Stimulated activated CD8-positive, alpha-beta memory T cell treated with anti-CD3 and anti-CD28 coated beads, Interleukin-15, amount 100 ng/mL, for 24 hours (primary cell): ENCODE data around the gene GNPTG.
A peak's percentile ranks its signal among the peaks of the same experiment; 100 is the strongest.

ENCODE experiments used
- DNase-seq: peaks from one replicate; pipeline ENCODE4 v3.0.0-alpha.2; 2020; ENCODE audit warnings: low read depth

GNPTG gene

DNA sequence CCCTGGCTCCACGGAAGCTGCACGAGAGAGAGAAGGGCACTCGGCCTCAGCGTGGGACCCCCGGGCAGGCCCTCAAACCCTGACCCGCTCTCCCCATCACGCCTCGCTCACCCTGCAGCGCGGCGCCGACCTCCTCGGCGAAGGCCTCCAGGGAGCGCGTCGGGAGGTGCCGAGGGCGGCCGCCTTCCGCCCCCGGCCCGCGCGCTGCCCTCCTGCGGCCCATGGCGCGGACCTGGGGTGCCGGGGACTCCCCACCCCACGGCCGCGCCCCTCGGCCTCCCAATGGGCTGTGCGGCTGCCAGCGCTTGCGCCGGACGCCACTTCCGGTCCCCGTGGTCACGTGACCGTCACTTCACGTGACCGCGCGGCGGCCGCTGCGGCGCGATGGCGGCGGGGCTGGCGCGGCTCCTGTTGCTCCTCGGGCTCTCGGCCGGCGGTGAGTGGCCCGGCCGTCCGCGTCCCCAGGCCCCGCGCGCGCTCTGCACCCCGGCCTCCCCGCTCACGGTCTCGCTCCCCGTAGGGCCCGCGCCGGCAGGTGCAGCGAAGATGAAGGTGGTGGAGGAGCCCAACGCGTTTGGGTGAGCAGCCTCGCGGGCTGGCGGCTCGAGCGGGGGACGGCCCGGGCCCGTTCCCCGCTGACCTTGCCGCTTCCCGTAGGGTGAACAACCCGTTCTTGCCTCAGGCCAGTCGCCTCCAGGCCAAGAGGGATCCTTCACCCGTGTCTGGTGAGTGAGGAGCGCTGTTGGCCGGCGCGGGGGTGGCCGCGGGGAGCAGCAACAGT, at the start of gene GNPTG, which contains the start of gene TSR3:
GNPTG (plus strand) TSS at position 350 of the 781 bp plus-strand sequence; CDS start at position 385, 35 bp downstream.
TSR3 (minus strand) TSS at position 297 of the 781 bp plus-strand sequence; CDS start at position 223, 74 bp downstream.
- DNase-seq = peak; percentile 87

DNA sequence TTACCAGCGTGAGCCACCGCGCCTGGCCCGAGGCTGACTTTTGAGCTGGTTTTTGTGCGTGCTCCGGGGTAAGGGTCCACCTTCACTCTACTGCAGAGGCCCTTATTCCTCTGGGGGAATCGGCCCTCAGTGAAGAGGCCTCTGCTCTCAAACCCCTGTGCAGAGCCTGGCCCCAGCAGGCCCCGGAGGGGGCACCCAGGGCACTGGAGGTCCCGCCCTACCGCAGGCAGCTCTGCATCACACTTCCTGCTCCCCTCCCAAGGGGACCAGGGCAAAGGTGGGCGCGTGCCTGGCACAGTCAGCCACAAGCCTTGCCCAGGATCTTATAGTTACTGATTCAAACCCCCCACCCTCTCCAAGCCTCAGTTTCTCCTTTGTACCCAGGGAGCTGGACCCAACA, 45.9 kb upstream of the GNPTG start:
- DNase-seq = no peak

DNA sequence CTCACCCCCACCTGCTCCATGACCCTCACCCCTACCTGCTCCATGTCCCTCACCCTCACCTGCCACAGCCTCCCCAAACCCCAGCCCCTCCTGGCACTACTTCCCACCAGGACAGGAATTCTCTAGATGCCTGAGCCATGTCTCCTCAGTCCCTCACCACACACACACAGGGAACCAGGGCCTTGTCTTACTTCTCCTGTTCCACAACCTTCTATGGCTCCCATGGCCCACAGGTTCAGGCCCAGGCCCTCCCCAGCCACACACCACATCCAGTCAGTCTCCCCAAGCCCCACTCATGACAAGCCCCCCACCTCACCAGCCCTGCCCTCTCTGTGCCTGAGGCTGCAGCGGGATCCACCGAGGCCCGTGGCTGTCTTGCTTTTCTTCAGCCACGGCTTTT, 45.4 kb upstream of the GNPTG start:
- no peak for DNase-seq

DNA sequence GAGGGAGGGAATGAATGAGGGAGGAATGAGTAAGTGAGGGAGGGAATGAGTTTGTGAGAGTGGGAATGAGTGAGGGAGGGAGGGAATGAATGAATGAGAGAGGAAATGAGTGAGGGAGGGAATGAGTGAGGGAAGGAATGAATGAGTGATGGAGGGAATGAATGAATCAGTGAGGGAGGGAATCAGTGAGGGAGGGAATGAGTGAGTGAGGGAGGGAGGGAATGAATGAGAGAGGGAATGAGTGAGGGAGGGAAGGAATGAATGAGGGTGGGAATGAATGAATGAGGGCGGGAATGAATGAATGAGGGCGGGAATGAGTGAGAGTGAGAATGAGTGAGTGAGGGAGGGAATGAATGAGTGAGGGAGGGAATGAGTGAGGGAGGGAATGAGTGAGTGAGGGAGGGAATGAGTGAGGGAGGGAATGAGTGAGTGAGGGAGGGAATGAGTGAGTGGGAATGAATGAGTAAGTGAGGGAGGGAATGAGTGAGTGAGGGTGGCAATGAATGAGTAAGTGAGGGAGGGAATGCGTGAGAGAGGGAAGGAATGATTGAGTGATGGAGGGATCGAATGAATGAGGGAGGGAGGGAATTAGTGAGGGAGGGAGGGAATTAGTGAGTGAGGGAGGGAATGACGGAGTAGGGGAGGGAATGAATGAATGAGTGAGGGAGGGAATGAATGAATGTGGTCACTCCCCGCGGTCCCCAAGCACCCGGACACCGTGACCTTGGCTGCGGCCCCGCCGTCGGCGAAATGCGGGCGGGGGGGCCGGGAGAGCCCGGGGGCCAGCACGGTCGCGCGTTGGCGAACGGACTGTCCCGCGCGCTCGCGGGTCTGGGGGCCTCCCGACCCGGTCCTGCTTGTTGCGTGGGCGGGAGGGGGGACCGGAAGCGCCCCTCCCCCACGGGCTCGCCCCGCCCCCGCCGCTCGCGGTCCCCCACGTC, 43.4 kb upstream of the GNPTG start:
- DNase-seq = no peak

DNA sequence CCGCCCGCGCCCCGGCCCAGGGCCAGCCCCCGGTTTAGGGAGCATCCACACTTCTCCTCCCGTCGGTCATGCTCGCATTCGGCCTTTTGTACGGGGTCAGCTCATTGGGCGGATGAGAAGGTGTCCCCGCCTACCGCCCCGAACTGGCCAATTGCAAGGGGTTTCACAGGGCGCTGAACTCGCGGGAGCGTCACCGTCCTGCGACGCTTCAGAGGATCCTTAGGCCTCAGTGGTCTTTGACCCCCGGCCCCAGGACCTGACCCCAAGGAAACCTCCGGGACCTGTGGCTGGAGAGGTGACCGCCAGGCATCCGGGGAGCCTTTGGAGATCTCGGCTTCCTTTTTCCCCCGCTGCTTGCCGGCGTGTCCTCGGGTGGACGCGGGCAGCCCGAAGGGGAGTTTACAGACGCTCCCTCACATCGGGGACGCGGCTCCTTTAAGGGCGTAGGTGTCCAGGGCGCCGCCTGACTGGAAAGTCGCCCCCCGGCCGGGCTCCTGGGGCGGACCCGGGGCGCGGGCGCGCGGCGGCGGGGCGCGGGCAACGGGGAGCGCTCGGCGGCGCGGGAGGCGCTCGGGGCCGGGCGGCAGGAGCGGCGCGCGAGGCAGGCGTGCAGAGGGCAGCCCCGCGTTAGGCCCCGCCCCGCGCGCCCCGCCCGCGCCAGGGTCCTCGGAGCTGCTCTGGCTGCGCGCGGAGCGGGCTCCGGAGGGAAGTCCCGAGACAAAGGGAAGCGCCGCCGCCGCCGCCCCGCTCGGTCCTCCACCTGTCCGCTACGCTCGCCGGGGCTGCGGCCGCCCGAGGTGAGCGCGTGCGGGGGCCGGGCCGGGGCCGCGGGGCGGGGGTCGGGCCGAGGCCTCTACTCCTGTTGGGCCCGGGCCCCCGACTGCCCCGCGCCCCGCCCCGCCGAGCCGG, 42.5 kb upstream of the GNPTG start, which contains the start of gene UBE2I:
UBE2I (plus strand) TSS at position 660 of the 909 bp plus-strand sequence. CDS start 4,395 bp downstream, outside the sequence.
- peak; percentile 90 for DNase-seq

DNA sequence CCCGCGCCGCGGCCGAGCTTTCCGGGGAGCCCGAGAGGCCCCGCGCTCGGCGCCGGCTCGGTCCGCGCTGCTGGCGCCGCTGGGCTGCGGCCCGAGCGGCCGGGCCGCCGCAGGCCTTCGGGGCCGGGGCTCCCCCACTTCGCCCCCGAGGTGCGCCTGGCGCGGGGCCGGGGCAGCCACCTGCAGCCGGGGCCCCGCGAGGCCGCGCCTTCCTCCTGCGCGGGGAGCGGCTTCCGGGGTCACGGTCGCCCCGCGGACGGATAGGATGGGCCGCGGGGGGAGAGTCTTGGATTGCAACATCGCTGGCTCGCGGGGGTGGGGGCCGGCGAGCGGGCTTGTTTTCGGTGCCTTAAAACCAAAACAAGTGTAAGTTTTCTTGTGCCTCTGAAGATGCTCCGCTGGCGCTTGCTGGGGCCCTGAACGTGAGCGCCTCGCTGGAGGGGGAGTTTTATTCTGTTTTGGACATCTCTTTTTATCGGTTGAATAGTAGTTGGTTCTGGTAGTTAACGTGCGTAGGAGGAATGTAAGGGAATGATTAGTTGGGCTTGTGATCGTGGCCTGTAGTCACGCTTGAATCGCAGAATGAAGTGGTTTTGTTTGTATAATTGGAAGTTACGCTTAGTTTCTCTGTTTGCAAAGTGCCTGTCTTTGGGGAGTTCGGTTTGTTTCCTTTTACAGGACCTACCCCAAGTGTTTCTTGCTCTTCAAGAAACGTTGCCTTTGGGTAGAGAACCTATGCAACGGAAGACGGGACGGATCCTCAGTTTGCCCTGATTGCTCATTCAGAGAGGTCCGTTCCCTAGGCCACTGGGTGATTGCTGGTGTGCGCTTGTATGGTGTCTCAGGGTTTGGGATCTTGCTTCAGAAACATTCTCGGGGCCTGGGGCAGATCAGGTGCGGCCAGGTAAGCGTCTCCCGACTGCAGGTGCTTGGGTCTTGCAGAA, 41.6 kb upstream of the GNPTG start:
- peak; percentile 30 for DNase-seq

DNA sequence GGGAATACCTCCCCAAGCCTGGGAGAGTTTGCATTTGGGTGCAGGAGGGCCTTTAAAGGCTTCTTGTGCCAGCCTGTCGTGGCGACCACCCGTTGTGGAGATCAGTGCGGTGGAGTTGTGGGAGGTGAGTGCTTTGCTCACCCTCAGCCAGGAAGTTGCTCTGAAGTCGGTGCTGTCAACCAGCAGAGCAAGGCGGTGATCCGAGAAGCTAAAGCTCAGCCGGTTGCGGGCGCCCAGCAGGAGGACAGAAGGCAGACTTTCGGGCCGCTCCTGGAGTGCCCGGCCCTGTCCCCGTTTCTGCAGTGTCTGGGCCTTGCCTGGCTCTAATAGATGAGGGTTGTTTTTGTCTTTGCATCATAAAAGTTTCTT, 40.9 kb upstream of the GNPTG start:
- DNase-seq = no peak

DNA sequence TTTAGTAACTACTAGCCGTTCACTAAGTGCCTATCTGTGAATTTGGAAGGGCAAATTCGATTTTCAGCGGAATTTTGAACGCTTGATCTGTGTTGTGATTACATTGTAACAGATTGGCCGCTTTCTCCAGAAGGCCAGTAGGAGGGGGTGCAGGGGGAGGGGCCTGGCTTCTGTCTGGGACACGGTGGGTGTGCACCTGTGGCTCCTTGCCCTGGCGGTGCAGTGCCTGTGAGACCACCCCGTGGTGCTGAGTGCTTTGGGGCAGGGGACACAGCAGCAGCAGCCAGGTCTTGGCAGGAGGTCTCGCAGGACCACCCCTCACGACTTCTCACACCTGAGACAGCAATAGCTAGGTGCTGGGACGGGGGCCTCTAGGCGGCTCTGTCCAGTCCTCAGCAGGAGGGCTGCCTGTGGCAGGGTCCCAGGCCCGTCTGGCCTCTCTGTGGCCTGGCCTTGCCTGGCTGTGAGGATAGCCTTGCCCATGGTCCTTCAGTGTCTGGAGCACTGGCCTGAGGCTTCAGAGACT, 40.5 kb upstream of the GNPTG start:
- DNase-seq = no peak

DNA sequence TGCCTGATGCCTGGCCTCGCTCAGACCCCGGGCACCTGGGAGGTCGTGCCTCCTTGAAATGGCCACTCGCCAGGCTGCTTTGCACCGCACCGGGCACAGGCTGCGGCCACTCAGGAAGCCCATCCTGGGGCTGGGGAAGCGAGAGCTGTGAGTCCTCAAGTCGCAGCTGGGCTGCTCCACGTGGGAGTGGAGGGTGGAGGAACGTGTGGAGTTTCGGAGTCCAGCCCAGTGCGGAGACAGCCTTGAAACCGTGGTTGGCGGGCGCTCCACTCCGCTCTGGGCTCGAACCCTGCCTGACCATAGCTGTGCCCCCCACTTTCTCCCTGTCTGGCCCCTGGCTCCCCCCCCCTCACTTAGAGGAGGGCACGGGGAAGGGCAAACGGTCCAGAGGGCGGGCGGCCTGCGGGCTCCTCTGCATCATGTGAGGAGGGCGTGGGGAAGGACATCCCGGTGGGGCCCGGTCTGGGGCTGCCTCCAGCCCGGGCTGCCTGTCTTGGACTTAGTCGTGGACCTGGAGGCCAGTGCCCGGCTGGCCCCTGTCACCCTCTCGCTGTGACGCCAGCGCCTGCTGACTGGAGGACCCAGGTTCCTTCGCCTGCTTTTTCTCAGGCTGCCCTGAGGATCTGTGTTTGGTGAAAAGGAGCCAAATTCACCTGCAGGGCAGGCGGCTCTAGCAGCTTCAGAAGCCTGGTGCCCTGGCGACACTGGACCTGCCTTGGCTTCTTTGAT, 39.8 kb upstream of the GNPTG start:
- no peak for DNase-seq

DNA sequence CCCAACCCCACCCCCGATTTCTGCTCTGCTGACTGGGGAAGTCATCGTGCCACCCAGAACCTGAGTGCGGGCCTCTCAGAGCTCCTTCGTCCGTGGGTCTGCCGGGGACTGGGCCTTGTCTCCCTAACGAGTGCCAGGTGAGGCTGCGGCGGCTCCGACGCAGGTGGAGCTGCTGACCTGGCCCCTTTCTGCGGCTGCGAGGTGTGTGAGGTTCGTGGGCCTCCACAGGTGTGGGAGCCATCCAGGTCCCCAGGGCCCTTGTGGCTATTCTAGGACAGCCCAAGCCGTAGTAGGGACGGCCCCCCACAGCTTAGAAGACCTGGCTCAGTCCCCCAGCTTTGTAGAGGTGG, 39.3 kb upstream of the GNPTG start:
- no peak for DNase-seq

DNA sequence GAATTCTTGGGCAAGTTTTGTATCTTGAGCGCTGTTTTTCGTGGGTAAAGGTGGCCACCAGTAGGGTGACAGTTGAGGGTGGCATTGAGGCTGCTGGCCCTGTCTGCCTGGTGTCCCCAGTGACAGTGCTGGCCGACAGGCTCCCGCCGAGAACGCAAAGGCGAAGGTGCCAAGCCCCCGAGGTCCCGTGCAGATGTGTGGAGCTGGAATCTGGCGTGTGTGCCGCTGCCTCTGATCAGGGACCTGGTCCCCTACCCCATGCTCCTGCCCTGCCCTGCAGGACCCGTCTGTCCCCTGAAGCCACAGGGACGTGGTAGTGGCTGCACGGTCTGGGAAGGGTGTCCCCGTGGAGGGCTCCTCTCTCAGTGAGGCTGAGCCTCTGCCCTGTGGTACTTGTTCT, 38.8 kb upstream of the GNPTG start:
- no peak for DNase-seq

DNA sequence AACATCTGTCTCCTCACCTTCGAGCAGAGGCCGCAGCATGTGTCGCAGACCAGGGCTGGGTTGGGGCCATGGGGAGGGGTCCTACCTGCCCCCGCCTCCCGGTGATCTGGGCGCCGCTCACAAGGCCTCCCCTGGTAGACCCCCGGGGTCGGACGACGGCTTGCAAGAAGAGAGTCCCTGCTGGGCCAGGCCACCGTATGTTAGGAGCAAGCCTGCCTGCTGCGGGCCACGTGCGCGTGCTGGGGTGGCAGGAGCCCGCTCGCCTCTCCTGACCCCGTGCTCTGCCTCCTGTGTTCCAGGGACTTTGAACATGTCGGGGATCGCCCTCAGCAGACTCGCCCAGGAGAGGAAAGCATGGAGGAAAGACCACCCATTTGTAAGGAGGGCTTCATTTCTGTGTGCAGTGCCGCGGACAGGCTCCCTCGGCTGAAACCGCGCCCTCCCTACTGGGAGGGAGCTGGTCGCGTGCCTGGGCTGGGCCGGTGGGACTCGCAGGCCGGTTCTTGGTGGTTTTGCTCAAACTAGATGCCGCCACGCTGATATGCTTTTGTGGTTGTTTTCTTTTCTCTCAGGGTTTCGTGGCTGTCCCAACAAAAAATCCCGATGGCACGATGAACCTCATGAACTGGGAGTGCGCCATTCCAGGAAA, 37.9 kb upstream of the GNPTG start:
- no peak for DNase-seq

DNA sequence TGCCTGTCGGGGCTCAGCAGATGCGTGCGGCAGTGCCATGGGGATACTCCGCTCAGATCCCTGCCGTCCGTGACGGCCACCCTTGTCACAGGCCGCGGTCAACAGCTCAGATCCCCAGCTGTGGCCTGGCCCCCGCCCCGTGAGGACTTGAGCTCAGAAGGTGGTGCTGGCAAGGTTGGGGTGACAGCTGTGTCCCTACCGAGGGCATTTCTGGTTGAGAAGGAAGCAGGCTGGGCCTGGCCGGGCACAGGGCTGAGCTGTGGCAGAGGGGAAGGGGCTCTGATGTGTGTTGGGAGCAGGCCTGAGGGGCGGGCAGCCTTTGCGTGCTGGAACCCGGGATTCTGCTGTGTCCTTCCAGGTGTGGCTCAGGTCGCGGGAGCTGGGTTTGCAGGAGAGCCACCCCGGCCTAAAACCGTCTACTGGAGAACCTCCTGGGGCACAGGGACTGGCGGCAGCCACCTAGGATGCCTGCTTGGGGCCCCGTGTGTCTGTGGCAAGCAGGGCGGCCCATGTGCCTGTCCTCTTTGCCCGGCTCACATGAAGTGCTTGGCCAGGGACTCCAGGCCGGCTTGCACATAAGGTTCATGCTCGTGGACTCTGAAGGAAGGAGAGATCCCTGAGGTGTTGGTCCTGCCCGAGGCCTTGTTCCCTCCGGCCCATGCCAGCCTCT, 37.2 kb upstream of the GNPTG start:
- DNase-seq = no peak

DNA sequence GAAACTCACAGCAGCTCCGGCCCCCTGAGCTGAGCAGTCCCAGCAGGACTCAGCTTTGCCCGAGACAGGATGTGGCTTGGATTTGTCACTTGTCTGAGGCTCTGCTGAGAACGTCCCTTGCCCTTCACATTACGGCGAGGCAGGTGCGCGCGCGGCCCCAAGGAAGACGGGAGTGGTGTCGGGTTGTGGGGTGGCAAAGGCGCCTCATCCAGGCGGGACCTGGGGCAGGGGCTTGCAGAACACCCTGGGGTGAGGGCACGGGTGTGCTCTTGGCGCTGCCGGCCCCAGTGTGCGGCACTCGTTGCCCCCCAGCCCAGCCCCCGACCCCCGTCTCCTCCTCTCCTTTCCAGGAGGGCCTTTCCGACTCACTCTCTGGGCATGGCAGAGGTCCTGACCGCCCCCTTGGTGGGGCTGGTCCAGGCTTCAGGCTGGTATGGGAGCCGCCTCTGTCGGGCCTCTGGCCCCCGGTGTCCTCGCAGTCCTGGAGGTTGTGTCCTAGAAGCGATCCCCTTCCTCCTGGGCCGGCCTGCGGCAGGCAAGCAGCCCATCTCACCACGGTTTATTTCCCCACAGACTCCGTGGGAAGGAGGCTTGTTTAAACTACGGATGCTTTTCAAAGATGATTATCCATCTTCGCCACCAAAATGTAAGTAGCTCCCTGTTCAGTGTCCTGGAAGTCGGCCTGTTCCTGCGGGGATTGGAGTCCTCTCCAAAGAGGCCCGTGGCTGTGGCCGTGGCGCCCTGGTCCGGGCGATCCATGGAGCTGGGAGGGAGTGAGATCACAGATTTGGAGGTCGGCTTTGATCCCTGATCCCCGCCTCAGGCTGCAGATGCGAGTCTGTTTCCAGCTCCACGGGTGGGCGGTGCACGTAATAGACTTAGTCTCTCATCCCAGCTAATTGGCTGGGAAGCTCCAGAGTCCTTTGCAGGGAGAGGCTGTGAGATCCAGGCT, 36.4 kb upstream of the GNPTG start:
- no peak for DNase-seq

DNA sequence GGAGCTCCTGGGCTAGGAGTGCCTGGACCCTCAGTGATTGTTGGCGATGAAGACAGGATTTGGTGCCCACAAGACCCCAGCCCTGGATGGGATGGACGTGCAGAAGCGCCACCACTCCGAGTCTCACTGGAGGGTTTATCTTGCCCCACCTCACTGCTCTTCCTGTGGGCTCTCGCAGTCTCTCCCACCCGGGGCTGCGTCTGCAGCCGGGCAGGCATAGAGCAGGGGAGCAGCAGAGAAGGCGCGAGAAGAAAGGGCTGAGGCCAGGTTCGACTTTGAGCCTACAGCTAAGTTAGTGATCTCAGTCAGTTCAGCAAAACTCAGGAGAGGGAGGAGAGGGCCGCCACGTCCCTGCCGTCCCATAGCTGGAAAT, 35.7 kb upstream of the GNPTG start:
- DNase-seq = no peak

DNA sequence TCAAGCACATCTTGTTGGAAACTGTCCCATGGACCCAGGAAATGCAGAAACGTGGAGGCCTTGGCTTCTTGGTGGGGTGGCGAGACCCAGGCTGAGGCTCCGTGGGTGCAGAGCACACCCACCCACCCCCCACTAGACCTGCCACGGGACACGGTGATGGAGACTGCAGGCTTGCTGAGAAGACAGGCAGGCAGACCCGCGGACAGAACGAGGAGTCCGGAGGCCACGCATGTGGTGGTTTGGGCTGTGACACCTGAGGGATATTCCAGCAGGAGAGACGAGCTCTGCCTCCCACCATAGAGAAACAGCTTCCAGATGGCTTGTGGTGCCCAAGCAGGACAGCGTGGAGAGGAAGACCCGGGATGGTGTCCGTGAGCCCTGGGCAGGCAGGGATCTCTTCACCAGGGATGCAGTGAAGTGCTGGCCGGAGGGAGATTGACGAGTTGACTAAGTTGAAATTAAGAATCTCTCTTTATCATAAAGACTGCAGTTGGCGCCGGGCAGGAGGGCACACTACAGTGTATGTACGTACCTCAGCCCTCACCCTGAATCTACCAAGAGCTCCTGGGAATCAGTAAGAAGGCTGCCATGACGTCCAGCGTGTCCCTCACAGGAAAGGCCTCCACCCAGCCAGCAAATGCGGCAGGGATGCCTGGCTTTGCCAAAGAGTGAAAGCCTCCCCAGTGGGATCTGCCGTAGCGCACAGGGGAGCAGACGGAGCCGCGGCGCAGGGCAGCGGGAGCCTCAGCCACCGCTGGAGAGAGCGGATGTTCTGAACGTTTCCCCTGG, 34.1 kb upstream of the GNPTG start:
- no peak for DNase-seq

DNA sequence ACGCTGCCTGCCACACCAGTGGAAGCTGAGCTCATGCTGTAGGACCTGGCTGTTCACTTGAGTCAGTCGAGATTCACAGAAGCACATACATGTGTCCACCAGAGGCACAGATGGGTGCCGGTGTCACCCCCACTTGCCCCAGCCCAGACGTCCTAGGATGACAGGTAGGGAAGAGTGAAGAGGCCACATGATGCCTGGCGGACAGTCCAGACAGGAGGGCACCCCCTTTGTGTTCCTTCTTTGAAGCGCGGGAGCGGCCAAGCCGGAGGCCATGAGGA, 33.5 kb upstream of the GNPTG start:
- no peak for DNase-seq
